H9 (cell line): Measurements from ENCODE around the gene ACVR1B. TPM values are rescaled to one million over a fixed set of nuclear protein-coding genes. Genes with fewer than 3 reads are reported as not detected.

Source experiments
- DNase-seq: peaks from one replicate; pipeline ENCODE4 v3.0.0-alpha.2; 2017
- H2AFZ ChIP-seq: one replicate; pipeline ENCODE4 v1.6.1; 2013; ENCODE audit warnings: mild to moderate bottlenecking, low read length, control low read depth, moderate library complexity
- H2AK5ac ChIP-seq: 2 replicates; pipeline ENCODE4 v1.6.1; 2013; ENCODE audit warnings: low read length, control low read depth, mixed read lengths; ENCODE audit not compliant: insufficient read length
- H2BK120ac ChIP-seq: one replicate; pipeline ENCODE4 v1.6.1; 2013; ENCODE audit warnings: low read depth, mild to moderate bottlenecking, low read length, control low read depth, inconsistent platforms; ENCODE audit not compliant: poor library complexity, severe bottlenecking
- H2BK12ac ChIP-seq: 2 replicates; pipeline ENCODE4 v1.6.1; 2013; ENCODE audit warnings: low read length, control low read depth, mixed read lengths, low read depth; ENCODE audit not compliant: insufficient read length
- H2BK15ac ChIP-seq: 2 replicates; pipeline ENCODE4 v1.6.1; 2013; ENCODE audit warnings: low read depth, low read length, control low read depth
- H2BK20ac ChIP-seq: one replicate; pipeline ENCODE4 v1.6.1; 2013; ENCODE audit warnings: low read depth, mild to moderate bottlenecking, low read length, control low read depth, inconsistent platforms; ENCODE audit not compliant: poor library complexity, severe bottlenecking
- H2BK5ac ChIP-seq: 2 replicates; pipeline ENCODE4 v1.6.1; 2013; ENCODE audit warnings: low read length, control low read depth, mixed read lengths; ENCODE audit not compliant: insufficient read length
- H3K14ac ChIP-seq: 2 replicates; pipeline ENCODE4 v1.6.1; 2013; ENCODE audit warnings: low read length, control low read depth; ENCODE audit not compliant: insufficient read depth
- H3K18ac ChIP-seq: 2 replicates; pipeline ENCODE4 v1.6.1; 2013; ENCODE audit warnings: low read depth, mild to moderate bottlenecking, mixed read lengths, low read length, control low read depth; ENCODE audit not compliant: insufficient read length
- H3K23ac ChIP-seq: 2 replicates; pipeline ENCODE4 v1.6.1; 2013; ENCODE audit warnings: low read length, control low read depth, mixed read lengths, low read depth; ENCODE audit not compliant: insufficient read length
- H3K23me2 ChIP-seq: 2 replicates; pipeline ENCODE4 v1.6.1; 2013; ENCODE audit warnings: low read depth, mild to moderate bottlenecking, mixed read lengths, low read length, control low read depth; ENCODE audit not compliant: insufficient read length, poor library complexity, severe bottlenecking
- H3K27ac ChIP-seq: 2 replicates; pipeline ENCODE4 v1.5.1; 2013; ENCODE audit warnings: low read length, control low read depth, mixed read lengths, low read depth; ENCODE audit not compliant: insufficient read length
- H3K27me3 ChIP-seq: 2 replicates; pipeline ENCODE4 v1.6.1; 2013; ENCODE audit warnings: low read length, control low read depth, inconsistent platforms; ENCODE audit not compliant: insufficient read depth
- H3K4ac ChIP-seq: 2 replicates; pipeline ENCODE4 v1.6.1; 2013; ENCODE audit warnings: low read depth, mild to moderate bottlenecking, control low read depth, inconsistent platforms, low read length, moderate library complexity
- H3K4me1 ChIP-seq: 2 replicates; pipeline ENCODE4 v1.6.1; 2013; ENCODE audit warnings: low read length, control low read depth, inconsistent platforms; ENCODE audit not compliant: insufficient read depth
- H3K4me2 ChIP-seq: 2 replicates; pipeline ENCODE4 v1.6.1; 2013; ENCODE audit warnings: low read length, control low read depth, mixed read lengths; ENCODE audit not compliant: insufficient read length, insufficient read depth
- H3K56ac ChIP-seq: 2 replicates; pipeline ENCODE4 v1.6.1; 2013; ENCODE audit warnings: low read depth, mild to moderate bottlenecking, mixed read lengths, low read length, control low read depth; ENCODE audit not compliant: insufficient read length
- H3K79me1 ChIP-seq: 2 replicates; pipeline ENCODE4 v1.6.1; 2013; ENCODE audit warnings: low read depth, mild to moderate bottlenecking, moderate library complexity, low read length, control low read depth, inconsistent platforms; ENCODE audit not compliant: insufficient read depth, poor library complexity, severe bottlenecking
- H3K79me2 ChIP-seq: 2 replicates; pipeline ENCODE4 v1.6.1; 2013; ENCODE audit warnings: low read length, control low read depth, inconsistent platforms; ENCODE audit not compliant: insufficient read depth
- H3K9ac ChIP-seq: 2 replicates; pipeline ENCODE4 v1.6.1; 2013; ENCODE audit warnings: low read length, control low read depth, mixed read lengths; ENCODE audit not compliant: insufficient read length; ENCODE audit errors: extremely low read depth
- H3K9me3 ChIP-seq: one replicate; pipeline ENCODE4 v1.6.1; 2013; ENCODE audit warnings: low read depth, low read length, inconsistent platforms; ENCODE audit not compliant: control insufficient read depth
- H3T11ph ChIP-seq: one replicate; pipeline ENCODE4 v1.6.1; 2013; ENCODE audit warnings: mild to moderate bottlenecking, low read length, control low read depth, inconsistent platforms
- H4K20me1 ChIP-seq: one replicate; pipeline ENCODE4 v1.6.1; 2013; ENCODE audit not compliant: control insufficient read depth, insufficient read length, insufficient read depth
- H4K5ac ChIP-seq: 2 replicates; pipeline ENCODE4 v1.6.1; 2013; ENCODE audit warnings: low read depth, mild to moderate bottlenecking, mixed read lengths, low read length, control low read depth; ENCODE audit not compliant: insufficient read length
- H4K8ac ChIP-seq: replicated peaks from 2 replicates; pipeline ENCODE4 v1.6.1; 2013; ENCODE audit warnings: low read length, control low read depth, mixed read lengths, low read depth; ENCODE audit not compliant: insufficient read length
- H4K91ac ChIP-seq: 2 replicates; pipeline ENCODE4 v1.6.1; 2013; ENCODE audit warnings: low read depth, mild to moderate bottlenecking, moderate library complexity, mixed read lengths, low read length, control low read depth; ENCODE audit not compliant: insufficient read length
- H3K27ac Mint-ChIP-seq, 3 experiments: 2 replicates in 2 of 3; 3 replicates in 1 of 3; pipeline ENCODE4 v1.8.0; 2020 to 2021; ENCODE audit warnings: mixed read lengths in 3 of 3, mild to moderate bottlenecking in 1 of 3, moderate library complexity in 1 of 3
- H3K27me3 Mint-ChIP-seq: 2 replicates; pipeline ENCODE4 v1.8.0; 2021; ENCODE audit warnings: low read depth, mild to moderate bottlenecking, moderate library complexity, mixed read lengths
- H3K36me3 Mint-ChIP-seq, 3 experiments: 2 replicates in 2 of 3; 3 replicates in 1 of 3; pipeline ENCODE4 v1.8.0; 2020 to 2021; ENCODE audit warnings: low read depth in 3 of 3, mixed read lengths in 3 of 3; ENCODE audit not compliant: insufficient read depth in 1 of 3
- H3K4me1 Mint-ChIP-seq, 2 experiments: 2 replicates each; pipeline ENCODE4 v1.8.0; 2020; ENCODE audit warnings: mixed read lengths in 2 of 2
- H3K4me3 Mint-ChIP-seq, 2 experiments: 2 replicates in 1 of 2; 3 replicates in 1 of 2; pipeline ENCODE4 v1.8.0; 2020 to 2021; ENCODE audit warnings: mild to moderate bottlenecking in 2 of 2, mixed read lengths in 2 of 2, moderate library complexity in 1 of 2
- H3K9me3 Mint-ChIP-seq, 2 experiments: 2 replicates in 1 of 2; 3 replicates in 1 of 2; pipeline ENCODE4 v1.8.0; 2020; ENCODE audit warnings: mild to moderate bottlenecking in 2 of 2, mixed read lengths in 2 of 2, moderate library complexity in 1 of 2
- CTCF ChIP-seq: fragments of 200-600 bp; sonication (generic); conservative IDR thresholded peaks from 3 replicates; pipeline ENCODE4 v1.8.0; 2021; ENCODE audit warnings: antibody characterized with exemption, mild to moderate bottlenecking
- WGBS: extraction: QIAGEN DNeasy Blood & Tissue Kit; methylation state at CpG from one replicate; pipeline ENCODE4 v1.1.7; 2013; ENCODE audit warnings: missing lambda C conversion rate, low lambda C conversion rate, mixed read lengths; ENCODE audit not compliant: insufficient read length; ENCODE audit errors: extremely low coverage; 5-methylcytosine and 5-hydroxymethylcytosine counted together
- total RNA-seq: library from RNA; stranded (reverse); gene quantifications from 2 replicates; pipeline ENCODE4 v1.2.1, GENCODE V29; 2021

The ACVR1B gene
- total RNA-seq, 1 experiment from 2014 or later: 16.3 TPM

- Histone ChIP-seq H3K23me2 (peaks cover 7% of the 10 kb centered on the region), H3K9me3 (no peaks in the 10 kb centered on the region), H4K8ac (no peak overlapping the region), H2AFZ (no peak overlapping the region), H4K91ac (no peak overlapping the region), H2BK120ac (no peak overlapping the region), H3K23ac (no peak overlapping the region), H3K27ac (no peak overlapping the region), H3K79me2 (no peaks in the 10 kb centered on the region), H3K4me2 (no peak overlapping the region), H2BK20ac (no peak overlapping the region), H3K4ac (no peak overlapping the region), H3K14ac (no peak overlapping the region), H2BK5ac (no peak overlapping the region), H3K56ac (no peak overlapping the region), H4K5ac (no peak overlapping the region), H4K20me1 (no peaks in the 10 kb centered on the region), H3K79me1 (no peaks in the 10 kb centered on the region), H3T11ph (no peak overlapping the region), H3K27me3 (peaks cover 17% of the 10 kb centered on the region), H2AK5ac (no peak overlapping the region), H2BK15ac (no peak overlapping the region), H3K4me1 (no peaks in the 10 kb centered on the region), H3K9ac (no peak overlapping the region), H2BK12ac (no peak overlapping the region), H3K18ac (no peak overlapping the region)
- DNase-seq: no peak
- H3K27me3 Mint-ChIP-seq: peaks cover 63% of the 10 kb centered on the region
- H3K9me3 Mint-ChIP-seq: no peaks in the 10 kb centered on the region; a peak in 1 of 5 replicates
- peaks cover 0 to 3% (median 0%) of the 10 kb centered on the region in 3 experiments; a peak in 2 of 7 replicates for H3K36me3 Mint-ChIP-seq
- no CpG with 5 or more reads among the region's 10 CpGs for WGBS
- no peak for TF ChIP-seq CTCF
- H3K4me3 Mint-ChIP-seq: peak overlapping the region in 1 of 2 experiments; percentile 96; a peak in 1 of 5 replicates
- peaks cover 22 to 40% of the 10 kb centered on the region in 2 experiments for H3K4me1 Mint-ChIP-seq
- no peak overlapping the region for H3K27ac Mint-ChIP-seq
These were observed 53.9 kb downstream of the ACVR1B start for GRCh38 chr12:52005218-52005902.
